Liver (tissue), 9 donors: ENCODE measurements around the gene TXNRD2. TPM values are rescaled to one million over a fixed set of nuclear protein-coding genes. Genes with fewer than 3 reads are reported as not detected.

ENCODE experiments used
- DNase-seq: peaks from one replicate; pipeline ENCODE4 v3.0.0-alpha.2; 2017; ENCODE audit warnings: low spot score
- H3K27ac ChIP-seq, 2 donors: one replicate each; pipeline ENCODE4 v1.7.0; 2013; ENCODE audit warnings: inconsistent platforms in 2 of 2, low read length in 2 of 2, control low read depth in 1 of 2, low read depth in 1 of 2, mild to moderate bottlenecking in 1 of 2
- H3K27me3 ChIP-seq, 4 donors: one replicate each; pipeline versions ENCODE4 v1.6.1 to v1.7.0; 2013; ENCODE audit warnings: low read length in 3 of 4, inconsistent platforms in 1 of 4, mild to moderate bottlenecking in 1 of 4, moderate library complexity in 1 of 4; ENCODE audit not compliant: control insufficient read depth in 4 of 4, insufficient read depth in 4 of 4
- H3K36me3 ChIP-seq, 4 donors: one replicate each; pipeline versions ENCODE4 v1.6.1 to v1.7.0; 2013; ENCODE audit warnings: low read length in 3 of 4, mild to moderate bottlenecking in 3 of 4, low read depth in 1 of 4, moderate library complexity in 1 of 4; ENCODE audit not compliant: control insufficient read depth in 4 of 4, insufficient read depth in 3 of 4
- H3K4me1 ChIP-seq, 4 donors: one replicate each; pipeline versions ENCODE4 v1.6.1 to v1.7.0; 2013; ENCODE audit warnings: low read length in 3 of 4, mild to moderate bottlenecking in 3 of 4, moderate library complexity in 1 of 4; ENCODE audit not compliant: control insufficient read depth in 4 of 4, insufficient read depth in 4 of 4
- H3K4me3 ChIP-seq, 3 donors: one replicate each; pipeline versions ENCODE4 v1.6.1 to v1.7.0; 2013; ENCODE audit warnings: low read length in 3 of 3, control low read depth in 1 of 3, low read depth in 1 of 3, mild to moderate bottlenecking in 1 of 3
- H3K9ac ChIP-seq, 2 donors: one replicate each; pipeline ENCODE4 v1.7.0; 2013; ENCODE audit warnings: low read length in 2 of 2, mild to moderate bottlenecking in 2 of 2, moderate library complexity in 2 of 2, control low read depth in 1 of 2, low read depth in 1 of 2
- H3K9me3 ChIP-seq, 4 donors: one replicate each; pipeline versions ENCODE4 v1.6.1 to v1.7.0; 2013; ENCODE audit warnings: low read length in 3 of 4; ENCODE audit not compliant: control insufficient read depth in 4 of 4
- ATF3 ChIP-seq: IDR thresholded peaks from 2 replicates; pipeline ENCODE4 v1.6.1; 2016; ENCODE audit warnings: antibody characterized with exemption
- CTCF ChIP-seq: fragments of 150-350 bp; IDR thresholded peaks from 2 replicates; pipeline ENCODE4 v1.5.1; 2017; ENCODE audit warnings: improper control_type of control experiment, low read depth, low read length; ENCODE audit not compliant: missing input control
- FOXA1 ChIP-seq: IDR thresholded peaks from 2 replicates; pipeline ENCODE4 v1.6.1; 2016; ENCODE audit warnings: antibody characterized with exemption
- HNF4A ChIP-seq, 2 donors: conservative IDR thresholded peaks; 2 replicates each; pipeline ENCODE4 v1.6.1; 2016; ENCODE audit warnings: antibody characterized with exemption in 2 of 2, mild to moderate bottlenecking in 2 of 2
- HNF4G ChIP-seq: IDR thresholded peaks from 2 replicates; pipeline ENCODE4 v1.6.1; 2016; ENCODE audit warnings: antibody characterized with exemption
- JUND ChIP-seq, 2 donors: IDR thresholded peaks; 2 replicates each; pipeline ENCODE4 v1.6.1; 2016; ENCODE audit warnings: antibody characterized with exemption in 2 of 2
- NR2F2 ChIP-seq: IDR thresholded peaks from 2 replicates; pipeline ENCODE4 v1.6.1; 2016; ENCODE audit warnings: antibody characterized with exemption
- RAD21 ChIP-seq, 2 donors: IDR thresholded peaks; 2 replicates each; pipeline ENCODE4 v1.6.1; 2016; ENCODE audit warnings: antibody characterized with exemption in 2 of 2, mild to moderate bottlenecking in 2 of 2
- REST ChIP-seq: IDR thresholded peaks from 2 replicates; pipeline ENCODE4 v1.6.1; 2016; ENCODE audit warnings: antibody characterized with exemption, mild to moderate bottlenecking
- SP1 ChIP-seq: IDR thresholded peaks from 2 replicates; pipeline ENCODE4 v1.6.1; 2018; ENCODE audit warnings: antibody characterized with exemption, mild to moderate bottlenecking
- TAF1 ChIP-seq: conservative IDR thresholded peaks from 2 replicates; pipeline ENCODE4 v1.6.1; 2016; ENCODE audit warnings: antibody characterized with exemption, mild to moderate bottlenecking
- YY1 ChIP-seq: IDR thresholded peaks from 2 replicates; pipeline ENCODE4 v1.6.1; 2016; ENCODE audit warnings: antibody characterized with exemption, mild to moderate bottlenecking
- ZBTB33 ChIP-seq: IDR thresholded peaks from 2 replicates; pipeline ENCODE4 v1.6.1; 2016; ENCODE audit warnings: antibody characterized with exemption
- WGBS: extraction: QIAGEN DNeasy Blood & Tissue Kit; methylation state at CpG from one replicate; pipeline ENCODE4 v1.1.7; 2013; 5-methylcytosine and 5-hydroxymethylcytosine counted together
- polyA plus RNA-seq, 2 donors: library from polyadenylated mRNA; stranded (reverse) in 1 of 2; unstranded in 1 of 2; fragments of 200-250 nt in 1 of 2; fragments of >200 nt in 1 of 2; fragmentation: Nextera tagmentation in 1 of 2; extraction: Ambion mirVana in 1 of 2; gene quantifications; one replicate each; pipeline versions ENCODE4 v1.2.1 to v1.2.3, GENCODE V29; 2013 to 2015
- total RNA-seq, 2 donors: library from RNA; depleted of rRNA; stranded (reverse); fragments of >200 nt; gene quantifications; one replicate each; pipeline ENCODE4 v1.2.3, GENCODE V29; 2014
- donor health status: healthy.
- donor health status: healthy.
- donor health status: healthy.
- donor health status: healthy.
- donor health status: healthy.

TXNRD2 gene
- total and polyA plus RNA-seq, 4 donors: 22.2 to 41.3 (median 33.6) TPM

GRCh38 chr22:19828035-19828401 lies 113.6 kb downstream of the TXNRD2 start:
- H3K9ac ChIP-seq: no peak overlapping the region
- no peak for TF ChIP-seq HNF4G
- H3K27ac ChIP-seq: no peak overlapping the region
- H3K4me1 ChIP-seq: peaks cover 9 to 38% (median 31%) of the 10 kb centered on the region in 4 donors
- DNase-seq: no peak
- 93% methylated on average over 2 of the region's 2 CpGs for WGBS
- H3K9me3 ChIP-seq: no peaks in the 10 kb centered on the region
- H3K27me3 ChIP-seq: no peaks in the 10 kb centered on the region
- H3K36me3 ChIP-seq: no peaks in the 10 kb centered on the region
- no peak overlapping the region for H3K4me3 ChIP-seq

GRCh38 chr22:19827341-19828034 lies 114.1 kb downstream of the TXNRD2 start:
- Histone ChIP-seq H3K4me1 (peaks cover 9 to 44% (median 36%) of the 10 kb centered on the region in 4 donors), H3K27me3 (no peaks in the 10 kb centered on the region), H3K9ac (no peak overlapping the region), H3K9me3 (no peaks in the 10 kb centered on the region), H3K4me3 (no peak overlapping the region), H3K36me3 (no peaks in the 10 kb centered on the region), H3K27ac (no peak overlapping the region)
- 76% methylated on average over 10 of the region's 10 CpGs for WGBS
- TF ChIP-seq YY1 (no peak), HNF4G (no peak), NR2F2 (no peak), HNF4A (conservative IDR thresholded peaks at IDR 0.05) (no peak), FOXA1 (no peak), JUND (IDR thresholded peaks at IDR 0.05) (no peak), SP1 (no peak), ZBTB33 (no peak), REST (no peak), TAF1 (no peak), CTCF (no peak), RAD21 (IDR thresholded peaks at IDR 0.05) (no peak), ATF3 (no peak)
- no peak for DNase-seq
